ENCODE results near the gene C15orf39. TPM values are rescaled to one million over a fixed set of nuclear protein-coding genes. Genes with fewer than 3 reads are reported as not detected.

Gene C15orf39
- total and polyA plus RNA-seq, 2 of the 13 experiments (the other 11 are each of a cell fraction or from before 2014, with no cell fraction given) = 6.2 to 13.5 TPM

DNA sequence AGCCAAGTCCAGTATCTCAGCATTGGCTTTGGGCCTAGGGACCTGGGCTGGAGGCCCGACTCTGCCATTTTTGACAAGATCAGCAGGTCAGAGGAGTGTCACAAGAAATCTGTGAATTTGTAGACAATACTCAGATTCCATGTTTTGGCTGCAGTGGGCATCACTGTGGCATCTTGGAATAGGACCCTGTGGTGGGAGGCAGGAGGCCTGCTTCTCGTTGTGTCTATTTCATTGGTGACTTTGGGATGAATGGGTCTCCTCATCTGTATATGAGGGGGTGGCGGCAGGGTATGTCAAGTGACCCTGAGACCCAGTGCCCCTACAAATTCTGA is 3.3 kb downstream of the C15orf39 start (continued):
- TF ChIP-seq, protein P1, sequence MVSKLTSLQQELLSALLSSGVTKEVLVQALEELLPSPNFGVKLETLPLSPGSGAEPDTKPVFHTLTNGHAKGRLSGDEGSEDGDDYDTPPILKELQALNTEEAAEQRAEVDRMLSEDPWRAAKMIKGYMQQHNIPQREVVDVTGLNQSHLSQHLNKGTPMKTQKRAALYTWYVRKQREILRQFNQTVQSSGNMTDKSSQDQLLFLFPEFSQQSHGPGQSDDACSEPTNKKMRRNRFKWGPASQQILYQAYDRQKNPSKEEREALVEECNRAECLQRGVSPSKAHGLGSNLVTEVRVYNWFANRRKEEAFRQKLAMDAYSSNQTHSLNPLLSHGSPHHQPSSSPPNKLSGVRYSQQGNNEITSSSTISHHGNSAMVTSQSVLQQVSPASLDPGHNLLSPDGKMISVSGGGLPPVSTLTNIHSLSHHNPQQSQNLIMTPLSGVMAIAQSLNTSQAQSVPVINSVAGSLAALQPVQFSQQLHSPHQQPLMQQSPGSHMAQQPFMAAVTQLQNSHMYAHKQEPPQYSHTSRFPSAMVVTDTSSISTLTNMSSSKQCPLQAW (CRISPR knock-in tag; IDR thresholded peaks at IDR 0.05) = peak; percentile 12; the same call in 1 of the 2 replicates
- TF ChIP-seq HNF4G (IDR thresholded peaks at IDR 0.05; ENCODE audit: borderline replicate concordance, low read depth, low read length) = no peak
- 0 out of 2 replicates have a peak, but pooled peaks have one; percentile 6 for TF ChIP-seq HNF4G (CRISPR knock-in tag; IDR thresholded peaks at IDR 0.05; ENCODE audit: borderline replicate concordance, low read depth)
- TF ChIP-seq TBX2 (CRISPR knock-in tag; IDR thresholded peaks at IDR 0.05; ENCODE audit: borderline replicate concordance) = 0 out of 2 replicates have a peak, but pooled peaks have one; percentile 22
- no peak for TF ChIP-seq ISL2 (CRISPR knock-in tag; IDR thresholded peaks at IDR 0.05)
- TF ChIP-seq NR2C2 (CRISPR knock-in tag; IDR thresholded peaks at IDR 0.05; ENCODE audit: borderline replicate concordance) = no peak
- no peak for TF ChIP-seq ZNF7 (CRISPR knock-in tag; IDR thresholded peaks at IDR 0.05)
- no peak for TF ChIP-seq ARID2 (CRISPR knock-in tag; IDR thresholded peaks at IDR 0.05; ENCODE audit: borderline replicate concordance)
- TF ChIP-seq, protein P2, sequence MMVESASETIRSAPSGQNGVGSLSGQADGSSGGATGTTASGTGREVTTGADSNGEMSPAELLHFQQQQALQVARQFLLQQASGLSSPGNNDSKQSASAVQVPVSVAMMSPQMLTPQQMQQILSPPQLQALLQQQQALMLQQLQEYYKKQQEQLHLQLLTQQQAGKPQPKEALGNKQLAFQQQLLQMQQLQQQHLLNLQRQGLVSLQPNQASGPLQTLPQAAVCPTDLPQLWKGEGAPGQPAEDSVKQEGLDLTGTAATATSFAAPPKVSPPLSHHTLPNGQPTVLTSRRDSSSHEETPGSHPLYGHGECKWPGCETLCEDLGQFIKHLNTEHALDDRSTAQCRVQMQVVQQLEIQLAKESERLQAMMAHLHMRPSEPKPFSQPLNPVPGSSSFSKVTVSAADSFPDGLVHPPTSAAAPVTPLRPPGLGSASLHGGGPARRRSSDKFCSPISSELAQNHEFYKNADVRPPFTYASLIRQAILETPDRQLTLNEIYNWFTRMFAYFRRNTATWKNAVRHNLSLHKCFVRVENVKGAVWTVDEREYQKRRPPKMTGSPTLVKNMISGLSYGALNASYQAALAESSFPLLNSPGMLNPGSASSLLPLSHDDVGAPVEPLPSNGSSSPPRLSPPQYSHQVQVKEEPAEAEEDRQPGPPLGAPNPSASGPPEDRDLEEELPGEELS (CRISPR knock-in tag; IDR thresholded peaks at IDR 0.05) = 0 out of 2 replicates have a peak, but pooled peaks have one; percentile 3
- TF ChIP-seq, protein P3, sequence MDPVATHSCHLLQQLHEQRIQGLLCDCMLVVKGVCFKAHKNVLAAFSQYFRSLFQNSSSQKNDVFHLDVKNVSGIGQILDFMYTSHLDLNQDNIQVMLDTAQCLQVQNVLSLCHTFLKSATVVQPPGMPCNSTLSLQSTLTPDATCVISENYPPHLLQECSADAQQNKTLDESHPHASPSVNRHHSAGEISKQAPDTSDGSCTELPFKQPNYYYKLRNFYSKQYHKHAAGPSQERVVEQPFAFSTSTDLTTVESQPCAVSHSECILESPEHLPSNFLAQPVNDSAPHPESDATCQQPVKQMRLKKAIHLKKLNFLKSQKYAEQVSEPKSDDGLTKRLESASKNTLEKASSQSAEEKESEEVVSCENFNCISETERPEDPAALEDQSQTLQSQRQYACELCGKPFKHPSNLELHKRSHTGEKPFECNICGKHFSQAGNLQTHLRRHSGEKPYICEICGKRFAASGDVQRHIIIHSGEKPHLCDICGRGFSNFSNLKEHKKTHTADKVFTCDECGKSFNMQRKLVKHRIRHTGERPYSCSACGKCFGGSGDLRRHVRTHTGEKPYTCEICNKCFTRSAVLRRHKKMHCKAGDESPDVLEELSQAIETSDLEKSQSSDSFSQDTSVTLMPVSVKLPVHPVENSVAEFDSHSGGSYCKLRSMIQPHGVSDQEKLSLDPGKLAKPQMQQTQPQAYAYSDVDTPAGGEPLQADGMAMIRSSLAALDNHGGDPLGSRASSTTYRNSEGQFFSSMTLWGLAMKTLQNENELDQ (CRISPR knock-in tag; IDR thresholded peaks at IDR 0.05; ENCODE audit: borderline replicate concordance) = no peak
- TF ChIP-seq, protein P4, sequence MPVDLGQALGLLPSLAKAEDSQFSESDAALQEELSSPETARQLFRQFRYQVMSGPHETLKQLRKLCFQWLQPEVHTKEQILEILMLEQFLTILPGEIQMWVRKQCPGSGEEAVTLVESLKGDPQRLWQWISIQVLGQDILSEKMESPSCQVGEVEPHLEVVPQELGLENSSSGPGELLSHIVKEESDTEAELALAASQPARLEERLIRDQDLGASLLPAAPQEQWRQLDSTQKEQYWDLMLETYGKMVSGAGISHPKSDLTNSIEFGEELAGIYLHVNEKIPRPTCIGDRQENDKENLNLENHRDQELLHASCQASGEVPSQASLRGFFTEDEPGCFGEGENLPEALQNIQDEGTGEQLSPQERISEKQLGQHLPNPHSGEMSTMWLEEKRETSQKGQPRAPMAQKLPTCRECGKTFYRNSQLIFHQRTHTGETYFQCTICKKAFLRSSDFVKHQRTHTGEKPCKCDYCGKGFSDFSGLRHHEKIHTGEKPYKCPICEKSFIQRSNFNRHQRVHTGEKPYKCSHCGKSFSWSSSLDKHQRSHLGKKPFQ (CRISPR knock-in tag; IDR thresholded peaks at IDR 0.05; ENCODE audit: insufficient replicate concordance) = no peak
- TF ChIP-seq, protein P5, sequence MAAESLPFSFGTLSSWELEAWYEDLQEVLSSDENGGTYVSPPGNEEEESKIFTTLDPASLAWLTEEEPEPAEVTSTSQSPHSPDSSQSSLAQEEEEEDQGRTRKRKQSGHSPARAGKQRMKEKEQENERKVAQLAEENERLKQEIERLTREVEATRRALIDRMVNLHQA (CRISPR knock-in tag; IDR thresholded peaks at IDR 0.05) = no peak
- TF ChIP-seq, protein P6, sequence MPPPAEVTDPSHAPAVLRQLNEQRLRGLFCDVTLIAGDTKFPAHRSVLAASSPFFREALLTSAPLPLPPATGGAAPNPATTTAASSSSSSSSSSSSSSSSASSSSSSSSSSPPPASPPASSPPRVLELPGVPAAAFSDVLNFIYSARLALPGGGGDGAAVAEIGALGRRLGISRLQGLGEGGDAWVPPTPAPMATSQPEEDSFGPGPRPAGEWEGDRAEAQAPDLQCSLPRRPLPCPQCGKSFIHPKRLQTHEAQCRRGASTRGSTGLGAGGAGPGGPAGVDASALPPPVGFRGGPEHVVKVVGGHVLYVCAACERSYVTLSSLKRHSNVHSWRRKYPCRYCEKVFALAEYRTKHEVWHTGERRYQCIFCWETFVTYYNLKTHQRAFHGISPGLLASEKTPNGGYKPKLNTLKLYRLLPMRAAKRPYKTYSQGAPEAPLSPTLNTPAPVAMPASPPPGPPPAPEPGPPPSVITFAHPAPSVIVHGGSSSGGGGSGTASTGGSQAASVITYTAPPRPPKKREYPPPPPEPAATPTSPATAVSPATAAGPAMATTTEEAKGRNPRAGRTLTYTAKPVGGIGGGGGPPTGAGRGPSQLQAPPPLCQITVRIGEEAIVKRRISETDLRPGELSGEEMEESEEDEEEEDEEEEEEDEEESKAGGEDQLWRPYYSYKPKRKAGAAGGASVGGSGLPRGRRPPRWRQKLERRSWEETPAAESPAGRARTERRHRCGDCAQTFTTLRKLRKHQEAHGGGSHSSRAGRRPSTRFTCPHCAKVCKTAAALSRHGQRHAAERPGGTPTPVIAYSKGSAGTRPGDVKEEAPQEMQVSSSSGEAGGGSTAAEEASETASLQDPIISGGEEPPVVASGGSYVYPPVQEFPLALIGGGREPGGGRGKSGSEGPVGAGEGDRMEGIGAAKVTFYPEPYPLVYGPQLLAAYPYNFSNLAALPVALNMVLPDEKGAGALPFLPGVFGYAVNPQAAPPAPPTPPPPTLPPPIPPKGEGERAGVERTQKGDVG (CRISPR knock-in tag; IDR thresholded peaks at IDR 0.05; ENCODE audit: borderline replicate concordance) = peak; percentile 2; the same call in 1 of the 2 replicates
- TF ChIP-seq ZNF350 (CRISPR knock-in tag; IDR thresholded peaks at IDR 0.05; ENCODE audit: borderline replicate concordance, low read depth) = no peak
- TF ChIP-seq, protein P7, sequence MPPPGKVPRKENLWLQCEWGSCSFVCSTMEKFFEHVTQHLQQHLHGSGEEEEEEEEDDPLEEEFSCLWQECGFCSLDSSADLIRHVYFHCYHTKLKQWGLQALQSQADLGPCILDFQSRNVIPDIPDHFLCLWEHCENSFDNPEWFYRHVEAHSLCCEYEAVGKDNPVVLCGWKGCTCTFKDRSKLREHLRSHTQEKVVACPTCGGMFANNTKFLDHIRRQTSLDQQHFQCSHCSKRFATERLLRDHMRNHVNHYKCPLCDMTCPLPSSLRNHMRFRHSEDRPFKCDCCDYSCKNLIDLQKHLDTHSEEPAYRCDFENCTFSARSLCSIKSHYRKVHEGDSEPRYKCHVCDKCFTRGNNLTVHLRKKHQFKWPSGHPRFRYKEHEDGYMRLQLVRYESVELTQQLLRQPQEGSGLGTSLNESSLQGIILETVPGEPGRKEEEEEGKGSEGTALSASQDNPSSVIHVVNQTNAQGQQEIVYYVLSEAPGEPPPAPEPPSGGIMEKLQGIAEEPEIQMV (CRISPR knock-in tag; IDR thresholded peaks at IDR 0.05; ENCODE audit: low read depth) = no peak

Data from HepG2 (cell line).